ENCODE results near the gene MBLAC1. TPM values are rescaled to one million over a fixed set of nuclear protein-coding genes. Genes with fewer than 3 reads are reported as not detected.

The MBLAC1 gene
- polyA plus RNA-seq, 1 donor from 2014 or later = 6.4 TPM

DNA sequence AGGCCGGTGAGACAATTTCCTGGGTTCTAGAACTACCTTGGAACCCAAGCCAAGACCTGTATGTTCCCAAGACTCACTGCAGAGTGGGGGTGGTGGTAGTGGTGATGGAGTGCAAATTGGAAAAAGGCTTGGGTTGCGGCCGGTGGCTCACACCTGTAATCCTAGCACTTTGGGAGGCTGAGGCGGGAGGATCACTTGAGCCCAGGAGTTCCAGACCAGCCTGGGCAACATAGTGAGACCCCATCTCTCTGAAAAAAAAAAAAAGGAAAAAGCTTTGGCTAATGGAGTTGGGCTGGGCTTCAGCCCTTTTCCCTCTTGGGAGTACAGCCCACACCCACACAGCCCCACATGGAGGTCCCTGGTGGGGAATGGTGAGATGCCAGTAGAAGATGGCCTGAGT is 21.2 kb upstream of the MBLAC1 start:
- Histone ChIP-seq H3K79me2 (replicated peaks; ENCODE audit: insufficient read depth, low read length) (no peaks in the 10 kb centered on the region), H3K9me3 (ENCODE audit: low read length) (no peaks in the 10 kb centered on the region), H3K27me3 (ENCODE audit: insufficient read depth, low read depth, low read length) (no peaks in the 10 kb centered on the region), H3K4me3 (ENCODE audit: low read length) (no peak overlapping the region), H3K27ac (ENCODE audit: low read length) (no peak overlapping the region), H3K9ac (ENCODE audit: low read length) (no peak overlapping the region), H3K4me2 (ENCODE audit: low read length) (no peak overlapping the region), H3F3A (ENCODE audit: insufficient read depth, low read length, poor library complexity, severe bottlenecking) (no peaks in the 10 kb centered on the region), H3K9me2 (ENCODE audit: insufficient read depth, low read length) (no peaks in the 10 kb centered on the region), H4K20me1 (ENCODE audit: insufficient read depth) (no peaks in the 10 kb centered on the region), H3K36me3 (ENCODE audit: insufficient read depth, low read length) (no peaks in the 10 kb centered on the region), H2AFZ (ENCODE audit: low read depth, low read length) (no peak overlapping the region)
- TF ChIP-seq EP300 (conservative IDR thresholded peaks at IDR 0.05; ENCODE audit: poor library complexity, severe bottlenecking) = no peak
- TF ChIP-seq, protein P1, sequence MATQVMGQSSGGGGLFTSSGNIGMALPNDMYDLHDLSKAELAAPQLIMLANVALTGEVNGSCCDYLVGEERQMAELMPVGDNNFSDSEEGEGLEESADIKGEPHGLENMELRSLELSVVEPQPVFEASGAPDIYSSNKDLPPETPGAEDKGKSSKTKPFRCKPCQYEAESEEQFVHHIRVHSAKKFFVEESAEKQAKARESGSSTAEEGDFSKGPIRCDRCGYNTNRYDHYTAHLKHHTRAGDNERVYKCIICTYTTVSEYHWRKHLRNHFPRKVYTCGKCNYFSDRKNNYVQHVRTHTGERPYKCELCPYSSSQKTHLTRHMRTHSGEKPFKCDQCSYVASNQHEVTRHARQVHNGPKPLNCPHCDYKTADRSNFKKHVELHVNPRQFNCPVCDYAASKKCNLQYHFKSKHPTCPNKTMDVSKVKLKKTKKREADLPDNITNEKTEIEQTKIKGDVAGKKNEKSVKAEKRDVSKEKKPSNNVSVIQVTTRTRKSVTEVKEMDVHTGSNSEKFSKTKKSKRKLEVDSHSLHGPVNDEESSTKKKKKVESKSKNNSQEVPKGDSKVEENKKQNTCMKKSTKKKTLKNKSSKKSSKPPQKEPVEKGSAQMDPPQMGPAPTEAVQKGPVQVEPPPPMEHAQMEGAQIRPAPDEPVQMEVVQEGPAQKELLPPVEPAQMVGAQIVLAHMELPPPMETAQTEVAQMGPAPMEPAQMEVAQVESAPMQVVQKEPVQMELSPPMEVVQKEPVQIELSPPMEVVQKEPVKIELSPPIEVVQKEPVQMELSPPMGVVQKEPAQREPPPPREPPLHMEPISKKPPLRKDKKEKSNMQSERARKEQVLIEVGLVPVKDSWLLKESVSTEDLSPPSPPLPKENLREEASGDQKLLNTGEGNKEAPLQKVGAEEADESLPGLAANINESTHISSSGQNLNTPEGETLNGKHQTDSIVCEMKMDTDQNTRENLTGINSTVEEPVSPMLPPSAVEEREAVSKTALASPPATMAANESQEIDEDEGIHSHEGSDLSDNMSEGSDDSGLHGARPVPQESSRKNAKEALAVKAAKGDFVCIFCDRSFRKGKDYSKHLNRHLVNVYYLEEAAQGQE (IDR thresholded peaks at IDR 0.05; ENCODE audit: borderline replicate concordance) = no peak
- no peak for TF ChIP-seq POLR2AphosphoS5 (IDR thresholded peaks at IDR 0.05)
- no peak for TF ChIP-seq MXI1 (conservative IDR thresholded peaks at IDR 0.05; ENCODE audit: poor library complexity, severe bottlenecking)
- TF ChIP-seq, protein P2, sequence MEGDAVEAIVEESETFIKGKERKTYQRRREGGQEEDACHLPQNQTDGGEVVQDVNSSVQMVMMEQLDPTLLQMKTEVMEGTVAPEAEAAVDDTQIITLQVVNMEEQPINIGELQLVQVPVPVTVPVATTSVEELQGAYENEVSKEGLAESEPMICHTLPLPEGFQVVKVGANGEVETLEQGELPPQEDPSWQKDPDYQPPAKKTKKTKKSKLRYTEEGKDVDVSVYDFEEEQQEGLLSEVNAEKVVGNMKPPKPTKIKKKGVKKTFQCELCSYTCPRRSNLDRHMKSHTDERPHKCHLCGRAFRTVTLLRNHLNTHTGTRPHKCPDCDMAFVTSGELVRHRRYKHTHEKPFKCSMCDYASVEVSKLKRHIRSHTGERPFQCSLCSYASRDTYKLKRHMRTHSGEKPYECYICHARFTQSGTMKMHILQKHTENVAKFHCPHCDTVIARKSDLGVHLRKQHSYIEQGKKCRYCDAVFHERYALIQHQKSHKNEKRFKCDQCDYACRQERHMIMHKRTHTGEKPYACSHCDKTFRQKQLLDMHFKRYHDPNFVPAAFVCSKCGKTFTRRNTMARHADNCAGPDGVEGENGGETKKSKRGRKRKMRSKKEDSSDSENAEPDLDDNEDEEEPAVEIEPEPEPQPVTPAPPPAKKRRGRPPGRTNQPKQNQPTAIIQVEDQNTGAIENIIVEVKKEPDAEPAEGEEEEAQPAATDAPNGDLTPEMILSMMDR (IDR thresholded peaks at IDR 0.05; ENCODE audit: poor library complexity, severe bottlenecking) = no peak
- no peak for TF ChIP-seq TAF1 (IDR thresholded peaks at IDR 0.05; ENCODE audit: low read depth)
- no peak for TF ChIP-seq RAD21 (conservative IDR thresholded peaks at IDR 0.05)
- no peak for TF ChIP-seq SMC3 (conservative IDR thresholded peaks at IDR 0.05; ENCODE audit: poor library complexity)
- TF ChIP-seq EZH2 (IDR thresholded peaks at IDR 0.05; ENCODE audit: borderline replicate concordance, insufficient read depth, low read length, poor library complexity, severe bottlenecking) = no peak

DNA sequence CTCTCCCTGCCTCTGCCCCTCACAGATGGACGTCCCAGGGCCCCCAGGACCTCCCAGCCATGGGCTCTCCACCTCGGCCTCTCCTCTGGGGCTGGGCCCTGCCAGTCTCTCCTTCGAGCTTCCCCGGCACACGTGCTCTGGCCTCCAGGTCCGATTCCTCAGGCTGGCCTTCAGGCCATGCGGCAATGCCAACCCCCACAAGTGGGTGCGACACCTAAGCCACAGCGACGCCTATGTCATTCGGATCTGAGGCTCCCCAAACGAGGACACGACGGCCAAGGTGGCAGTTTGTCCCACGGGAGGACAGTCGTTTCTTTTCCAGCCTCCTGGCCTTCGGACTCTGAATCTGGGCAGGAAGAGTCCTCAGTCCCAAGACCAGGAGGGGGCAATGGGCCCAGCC is 20.1 kb upstream of the MBLAC1 start:
- H3K36me3 ChIP-seq (ENCODE audit: insufficient read depth, low read length) = no peaks in the 10 kb centered on the region
- H3K27ac ChIP-seq (ENCODE audit: low read length) = no peak overlapping the region
- no peaks in the 10 kb centered on the region for H3K9me3 ChIP-seq (ENCODE audit: low read length)
- no peak overlapping the region for H3K4me2 ChIP-seq (ENCODE audit: low read length)
- no peaks in the 10 kb centered on the region for H3K27me3 ChIP-seq (ENCODE audit: insufficient read depth, low read depth, low read length)
- H3K79me2 ChIP-seq (replicated peaks; ENCODE audit: insufficient read depth, low read length) = no peaks in the 10 kb centered on the region
- no peak overlapping the region for H3K4me3 ChIP-seq (ENCODE audit: low read length)
- H2AFZ ChIP-seq (ENCODE audit: low read depth, low read length) = no peak overlapping the region
- no peak overlapping the region for H3K9ac ChIP-seq (ENCODE audit: low read length)
- TF ChIP-seq, protein P2 (IDR thresholded peaks at IDR 0.05; ENCODE audit: poor library complexity, severe bottlenecking) = no peak
- TF ChIP-seq EP300 (conservative IDR thresholded peaks at IDR 0.05; ENCODE audit: poor library complexity, severe bottlenecking) (no peak), MXI1 (conservative IDR thresholded peaks at IDR 0.05; ENCODE audit: poor library complexity, severe bottlenecking) (no peak), RAD21 (conservative IDR thresholded peaks at IDR 0.05) (no peak), POLR2AphosphoS5 (IDR thresholded peaks at IDR 0.05) (no peak), SMC3 (conservative IDR thresholded peaks at IDR 0.05; ENCODE audit: poor library complexity) (no peak), TAF1 (IDR thresholded peaks at IDR 0.05; ENCODE audit: low read depth) (no peak), EZH2 (IDR thresholded peaks at IDR 0.05; ENCODE audit: borderline replicate concordance, insufficient read depth, low read length, poor library complexity, severe bottlenecking) (no peak)
- TF ChIP-seq, protein P1 (IDR thresholded peaks at IDR 0.05; ENCODE audit: borderline replicate concordance) = no peak
- no peaks in the 10 kb centered on the region for H3K9me2 ChIP-seq (ENCODE audit: insufficient read depth, low read length)
- H4K20me1 ChIP-seq (ENCODE audit: insufficient read depth) = no peaks in the 10 kb centered on the region
- no peaks in the 10 kb centered on the region for H3F3A ChIP-seq (ENCODE audit: insufficient read depth, low read length, poor library complexity, severe bottlenecking)

Data from neural cell (in vitro differentiated cells).